Mucosa of stomach (tissue), 1 donor: ENCODE measurements around the gene DLX1.

Experiments
- H3K27me3 ChIP-seq: one replicate; pipeline ENCODE4 v1.7.0; 2013; ENCODE audit warnings: mild to moderate bottlenecking, low read length; ENCODE audit not compliant: control insufficient read depth, insufficient read depth
- H3K36me3 ChIP-seq: one replicate; pipeline ENCODE4 v1.7.0; 2013; ENCODE audit warnings: low read length; ENCODE audit not compliant: control insufficient read depth, insufficient read depth
- H3K4me1 ChIP-seq: one replicate; pipeline ENCODE4 v1.7.0; 2013; ENCODE audit warnings: mild to moderate bottlenecking, low read length; ENCODE audit not compliant: control insufficient read depth, insufficient read depth
- H3K4me3 ChIP-seq: one replicate; pipeline ENCODE4 v1.7.0; 2013; ENCODE audit warnings: low read length
- H3K9ac ChIP-seq: one replicate; pipeline ENCODE4 v1.7.0; 2013; ENCODE audit warnings: mild to moderate bottlenecking, low read length, moderate library complexity
- H3K9me3 ChIP-seq: one replicate; pipeline ENCODE4 v1.7.0; 2013; ENCODE audit warnings: mild to moderate bottlenecking, low read length, moderate library complexity; ENCODE audit not compliant: control insufficient read depth
- donor health status: Pancreatic carcinoma.

DLX1 gene

DNA sequence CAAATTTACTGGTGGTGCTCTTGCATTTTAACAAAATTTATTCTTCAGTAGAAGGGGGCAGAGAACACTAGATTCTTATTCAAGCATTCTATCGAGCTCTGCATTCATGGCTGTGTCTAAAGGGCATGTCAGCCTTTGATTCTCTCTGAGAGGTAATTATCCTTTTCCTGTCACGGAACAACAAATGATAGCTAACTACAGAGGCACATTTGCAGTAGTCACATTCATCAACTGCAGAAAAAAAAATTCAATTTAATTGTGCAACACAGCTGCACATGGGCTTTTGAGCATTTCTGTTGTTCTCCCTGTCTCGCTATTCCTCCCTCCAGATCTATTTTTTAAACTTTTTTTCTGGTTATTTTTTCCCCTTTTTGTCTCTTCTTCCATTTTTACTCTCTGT, 13.0 kb upstream of the DLX1 start:
- Histone ChIP-seq H3K36me3 (no peaks in the 10 kb centered on the region), H3K9me3 (no peaks in the 10 kb centered on the region), H3K4me1 (no peaks in the 10 kb centered on the region)

DNA sequence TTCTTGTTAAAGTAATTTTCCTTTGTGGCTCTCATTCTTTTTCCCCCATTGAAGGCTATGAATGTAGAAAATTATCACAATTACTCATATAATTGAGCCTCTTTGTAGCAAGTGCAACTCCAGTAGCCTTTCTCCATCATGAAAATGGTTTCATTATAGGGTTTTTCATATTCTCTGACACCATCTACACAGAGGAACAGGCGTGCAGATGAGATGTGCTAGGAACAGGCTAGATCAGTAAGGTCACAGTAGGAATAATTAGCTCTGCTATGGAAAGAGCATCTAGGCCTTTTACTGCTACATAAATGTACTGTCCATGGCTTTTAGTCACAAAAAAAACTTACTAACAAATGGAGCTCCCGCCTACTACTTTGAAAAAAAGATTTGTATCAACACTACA, 12.6 kb upstream of the DLX1 start:
- no peak overlapping the region for H3K4me3 ChIP-seq

More for the DNA sequence above, 13.0 kb upstream of the DLX1 start:
- Histone ChIP-seq H3K9ac (no peak overlapping the region), H3K27me3 (no peaks in the 10 kb centered on the region), H3K4me3 (no peak overlapping the region)

GRCh38 chr2:172073518-172073917, 11.8 kb upstream of the DLX1 start:
- Histone ChIP-seq H3K36me3 (no peaks in the 10 kb centered on the region), H3K9ac (no peak overlapping the region), H3K27me3 (peaks cover 2% of the 10 kb centered on the region), H3K4me1 (no peaks in the 10 kb centered on the region), H3K9me3 (no peaks in the 10 kb centered on the region), H3K4me3 (no peak overlapping the region)

More for the DNA sequence above, 12.6 kb upstream of the DLX1 start:
- Histone ChIP-seq H3K4me1 (no peaks in the 10 kb centered on the region), H3K9me3 (no peaks in the 10 kb centered on the region), H3K36me3 (no peaks in the 10 kb centered on the region), H3K9ac (no peak overlapping the region), H3K27me3 (no peaks in the 10 kb centered on the region)

- Histone ChIP-seq H3K4me1 (no peaks in the 10 kb centered on the region), H3K27me3 (peaks cover 4% of the 10 kb centered on the region), H3K9ac (no peak overlapping the region), H3K36me3 (no peaks in the 10 kb centered on the region), H3K9me3 (no peaks in the 10 kb centered on the region), H3K4me3 (no peak overlapping the region)
Observed at GRCh38 chr2:172074254-172074653, 11.1 kb upstream of the DLX1 start.

- Histone ChIP-seq H3K27me3 (peaks cover 52% of the 10 kb centered on the region), H3K9me3 (no peaks in the 10 kb centered on the region), H3K4me1 (peaks cover 26% of the 10 kb centered on the region), H3K36me3 (no peaks in the 10 kb centered on the region), H3K9ac (no peak overlapping the region), H3K4me3 (no peak overlapping the region)
Observed at GRCh38 chr2:172079416-172079815, 5.9 kb upstream of the DLX1 start.

DNA sequence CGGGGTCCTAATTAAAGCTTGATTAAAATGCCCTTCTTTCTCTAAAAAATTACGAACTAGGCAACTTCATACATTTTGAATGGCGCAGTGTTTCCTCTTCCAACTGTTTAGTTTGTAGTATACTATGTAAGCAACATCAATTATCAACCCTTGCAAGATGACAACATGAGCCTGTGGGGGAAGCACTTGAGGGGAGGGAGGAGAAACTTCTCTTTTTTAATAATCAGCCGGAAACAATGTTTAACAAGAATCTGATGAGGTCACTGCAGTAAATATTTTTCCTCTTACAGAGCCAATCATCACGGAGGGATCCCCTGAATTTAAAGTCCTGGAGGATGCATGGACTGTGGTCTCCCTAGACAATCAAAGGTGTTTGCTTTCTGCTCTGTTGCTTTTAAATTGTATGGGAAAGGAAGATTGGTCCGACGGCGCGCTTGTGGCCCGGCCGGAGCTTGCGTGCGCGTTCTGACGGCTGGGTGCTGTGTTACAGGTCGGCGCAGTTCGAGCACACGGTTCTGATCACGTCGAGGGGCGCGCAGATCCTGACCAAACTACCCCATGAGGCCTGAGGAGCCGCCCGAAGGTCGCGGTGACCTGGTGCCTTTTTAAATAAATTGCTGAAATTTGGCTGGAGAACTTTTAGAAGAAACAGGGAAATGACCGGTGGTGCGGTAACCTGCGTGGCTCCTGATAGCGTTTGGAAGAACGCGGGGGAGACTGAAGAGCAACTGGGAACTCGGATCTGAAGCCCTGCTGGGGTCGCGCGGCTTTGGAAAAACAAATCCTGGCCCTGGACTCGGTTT, 5.3 kb upstream of the DLX1 start:
- H3K9ac ChIP-seq, result no peak overlapping the region
- H3K9me3 ChIP-seq, result no peaks in the 10 kb centered on the region
- H3K27me3 ChIP-seq, result peaks cover 58% of the 10 kb centered on the region
- peaks cover 32% of the 10 kb centered on the region for H3K4me1 ChIP-seq
- H3K4me3 ChIP-seq, result no peak overlapping the region
- no peaks in the 10 kb centered on the region for H3K36me3 ChIP-seq

DNA sequence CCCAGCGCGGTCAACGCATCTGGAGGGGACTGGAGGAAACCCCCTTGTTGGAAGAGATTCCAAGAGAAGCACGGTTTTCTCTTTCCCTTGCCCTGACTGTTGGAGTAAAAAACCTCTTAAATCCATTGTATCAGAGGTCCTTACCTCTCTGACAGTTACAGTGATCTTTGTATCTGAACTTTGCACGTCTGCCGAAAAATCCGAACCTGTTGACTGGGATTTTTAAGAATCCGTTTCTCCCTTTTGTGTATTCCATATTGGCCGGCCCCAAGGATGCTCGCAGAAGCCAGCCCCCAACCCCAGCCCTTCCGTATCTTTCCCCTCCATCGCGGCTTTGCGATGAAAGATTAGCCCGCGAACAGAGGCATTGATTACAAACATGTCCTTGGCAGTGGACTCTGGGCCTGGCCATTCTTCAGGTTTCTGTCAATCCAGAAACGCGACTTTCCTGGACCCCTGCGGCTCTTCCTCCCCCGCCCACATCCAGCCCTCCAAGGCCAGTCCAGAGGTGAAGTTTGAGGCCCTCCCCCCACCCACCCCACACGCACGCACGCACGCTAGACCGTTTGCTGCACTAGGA, 4.6 kb upstream of the DLX1 start:
- H3K27me3 ChIP-seq, result peaks cover 65% of the 10 kb centered on the region
- H3K9ac ChIP-seq, result no peak overlapping the region
- H3K4me3 ChIP-seq, result no peak overlapping the region

DNA sequence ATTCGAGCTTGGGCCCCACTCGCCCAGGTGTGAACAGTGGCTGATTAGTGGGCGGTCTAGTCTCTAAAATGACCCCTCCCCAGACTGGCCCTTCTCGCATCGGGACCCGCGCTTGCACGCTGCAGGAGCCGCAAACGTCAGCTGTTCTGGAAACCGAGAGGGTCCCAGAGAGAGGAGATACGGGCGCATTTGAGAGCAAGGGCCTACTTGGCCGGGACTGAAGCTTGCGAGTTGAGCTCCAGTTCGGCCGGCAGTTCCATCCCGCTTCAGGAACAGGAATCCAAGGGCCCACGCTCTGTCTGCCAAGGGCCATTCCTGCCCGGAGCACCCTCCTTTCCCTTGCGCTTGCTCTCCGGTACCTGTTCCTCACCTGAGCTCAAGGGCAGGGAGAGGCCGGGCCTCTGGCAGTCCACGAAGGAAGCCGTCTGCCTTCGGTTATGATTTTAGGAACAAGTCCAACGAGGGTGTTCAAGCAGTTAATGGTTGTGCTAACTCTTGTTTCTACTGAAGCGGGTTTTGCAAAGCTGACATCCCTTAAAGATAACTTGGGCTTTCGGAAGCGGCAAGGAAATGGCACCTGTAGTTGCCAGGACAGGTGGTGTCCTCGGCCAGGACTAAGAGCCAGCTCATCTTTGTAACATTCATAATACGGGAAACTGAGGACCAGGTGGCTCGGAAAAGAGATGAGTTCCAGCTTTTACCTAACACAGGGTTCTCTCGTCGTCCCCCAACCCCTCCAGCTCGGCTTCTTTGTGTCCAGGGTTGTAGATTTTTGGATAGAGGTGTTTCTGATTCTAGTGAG, 3.9 kb upstream of the DLX1 start:
- peaks cover 45% of the 10 kb centered on the region for H3K4me1 ChIP-seq
- no peaks in the 10 kb centered on the region for H3K9me3 ChIP-seq
- no peak overlapping the region for H3K4me3 ChIP-seq
- peaks cover 72% of the 10 kb centered on the region for H3K27me3 ChIP-seq
- H3K9ac ChIP-seq, result no peak overlapping the region
- H3K36me3 ChIP-seq, result no peaks in the 10 kb centered on the region

More for the DNA sequence above, 4.6 kb upstream of the DLX1 start:
- H3K4me1 ChIP-seq, result peaks cover 39% of the 10 kb centered on the region
- H3K36me3 ChIP-seq, result no peaks in the 10 kb centered on the region
- H3K9me3 ChIP-seq, result no peaks in the 10 kb centered on the region

GRCh38 chr2:172082105-172082943, 3.0 kb upstream of the DLX1 start:
- H3K36me3 ChIP-seq, result no peaks in the 10 kb centered on the region
- peaks cover 81% of the 10 kb centered on the region for H3K27me3 ChIP-seq
- H3K4me1 ChIP-seq, result peaks cover 52% of the 10 kb centered on the region
- H3K9me3 ChIP-seq, result no peaks in the 10 kb centered on the region
- no peak overlapping the region for H3K9ac ChIP-seq
- H3K4me3 ChIP-seq, result no peak overlapping the region

- no peak overlapping the region for H3K4me3 ChIP-seq
- no peaks in the 10 kb centered on the region for H3K36me3 ChIP-seq
- no peak overlapping the region for H3K9ac ChIP-seq
- H3K4me1 ChIP-seq, result peaks cover 54% of the 10 kb centered on the region
- no peaks in the 10 kb centered on the region for H3K9me3 ChIP-seq
- H3K27me3 ChIP-seq, result peaks cover 88% of the 10 kb centered on the region
Observed at GRCh38 chr2:172082944-172083627, 2.2 kb upstream of the DLX1 start.
